Measurements from ENCODE around the gene MTHFD1L.
"Not testable (repeated sequence)": the region's sequence is repeated elsewhere in the genome, so short reads cannot be mapped to it uniquely, and the experiment has no call there.

MTHFD1L gene

GRCh38 chr6:150865406-150866146 lies at the start of gene MTHFD1L:
MTHFD1L (plus strand) TSS chr6:150865702; CDS start chr6:150865823, 121 bp downstream.
- no peak for FAIRE-seq

GRCh38 chr6:150816554-150816953 lies 48.9 kb upstream of the MTHFD1L start:
- not testable (repeated sequence) for FAIRE-seq

GRCh38 chr6:150822932-150823331 lies 42.6 kb upstream of the MTHFD1L start:
- FAIRE-seq, result no peak

GRCh38 chr6:150826788-150827187 lies 38.7 kb upstream of the MTHFD1L start:
- no peak for FAIRE-seq

- not testable (repeated sequence) for FAIRE-seq
These were observed 37.4 kb upstream of the MTHFD1L start for GRCh38 chr6:150828107-150828506.

GRCh38 chr6:150830439-150831165 lies 34.9 kb upstream of the MTHFD1L start:
- FAIRE-seq, result no peak

- no peak for FAIRE-seq
These were observed 33.9 kb upstream of the MTHFD1L start for GRCh38 chr6:150831577-150831976.

- no peak for FAIRE-seq
These were observed 29.9 kb upstream of the MTHFD1L start for GRCh38 chr6:150835620-150836019.

- FAIRE-seq, result no peak
These were observed 25.3 kb upstream of the MTHFD1L start for GRCh38 chr6:150840185-150840584.

- FAIRE-seq, result no peak
These were observed 24.3 kb upstream of the MTHFD1L start for GRCh38 chr6:150841189-150841588.

GRCh38 chr6:150841697-150842096 lies 23.8 kb upstream of the MTHFD1L start:
- FAIRE-seq, result no peak

- no peak for FAIRE-seq
These were observed 21.1 kb upstream of the MTHFD1L start for GRCh38 chr6:150844371-150844770.

GRCh38 chr6:150846641-150847040 lies 18.9 kb upstream of the MTHFD1L start:
- no peak for FAIRE-seq

- no peak for FAIRE-seq
These were observed 17.1 kb upstream of the MTHFD1L start for GRCh38 chr6:150848400-150848799.

- FAIRE-seq, result not testable (repeated sequence)
These were observed 11.1 kb upstream of the MTHFD1L start for GRCh38 chr6:150854392-150854791.

GRCh38 chr6:150855171-150855570 lies 10.3 kb upstream of the MTHFD1L start:
- not testable (repeated sequence) for FAIRE-seq

GRCh38 chr6:150857062-150857944 lies 8.2 kb upstream of the MTHFD1L start:
- no peak for FAIRE-seq

- no peak for FAIRE-seq
These were observed 7.6 kb upstream of the MTHFD1L start for GRCh38 chr6:150857945-150858308.

GRCh38 chr6:150861448-150862168 lies 3.9 kb upstream of the MTHFD1L start:
- FAIRE-seq, result not testable (repeated sequence)

- no peak for FAIRE-seq
These were observed 2.1 kb upstream of the MTHFD1L start for GRCh38 chr6:150863213-150863928.

- no peak for FAIRE-seq
These were observed 478 bp upstream of the MTHFD1L start for GRCh38 chr6:150865043-150865405.

All from colon (tissue), 2 donors.